Erythroblast (primary cell): ENCODE measurements around the gene CHAC1.

Experiments
- GATA1 ChIP-seq: IDR thresholded peaks from 2 replicates; pipeline ENCODE4 v1.6.1; 2011; ENCODE audit warnings: low read depth, mild to moderate bottlenecking, control low read depth, low read length, moderate library complexity
- POLR2A ChIP-seq: IDR thresholded peaks from 2 replicates; pipeline ENCODE4 v1.6.1; 2011; ENCODE audit warnings: mild to moderate bottlenecking, low read length

DNA sequence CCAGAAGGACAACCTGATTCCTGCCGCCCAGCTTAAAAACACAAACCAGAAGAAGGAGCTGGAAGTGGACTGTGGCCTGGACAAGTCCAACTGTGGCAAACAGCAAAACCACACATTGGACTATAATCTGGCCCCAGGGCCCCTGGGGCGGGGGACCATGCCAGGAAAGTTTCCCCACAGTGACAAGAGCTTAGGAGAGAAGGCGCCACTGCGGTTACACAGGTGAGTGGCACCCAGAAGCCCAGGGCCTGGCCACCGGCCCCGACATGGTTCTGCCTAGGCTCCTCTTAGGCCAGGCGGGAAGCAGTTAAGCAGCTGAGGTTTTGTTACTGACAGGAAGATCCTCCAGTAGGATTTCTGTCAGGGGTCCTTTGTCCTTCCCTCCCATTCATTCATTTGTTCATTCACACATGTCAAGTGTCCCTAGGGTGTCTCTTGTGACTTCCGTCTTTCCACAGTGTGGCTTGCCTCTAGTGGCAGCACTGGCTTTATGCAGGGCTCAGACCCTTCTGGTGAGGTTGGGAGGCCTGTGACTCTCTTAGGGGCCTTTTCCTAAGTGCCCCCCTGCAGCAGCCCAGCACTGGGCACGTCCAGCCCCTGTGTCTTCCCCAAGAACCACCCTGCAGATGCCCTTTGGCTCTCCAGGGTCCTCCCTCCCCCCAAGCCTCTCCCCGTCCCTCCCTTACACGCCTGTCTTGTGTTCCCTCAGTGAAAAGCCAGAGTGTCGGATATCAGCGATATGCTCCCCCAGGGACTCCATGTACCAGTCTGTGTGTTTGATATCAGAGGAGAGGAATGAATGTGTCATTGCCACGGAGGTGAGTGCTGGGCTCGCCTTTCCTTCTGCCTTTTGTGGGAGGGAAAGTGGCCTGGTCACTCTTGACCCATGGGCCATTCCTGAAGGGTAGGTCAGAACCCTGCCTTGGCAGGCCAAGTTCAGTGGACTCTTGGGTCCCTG is 16.3 kb upstream of the CHAC1 start:
- no peak for TF ChIP-seq POLR2A
- no peak for TF ChIP-seq GATA1
